Stimulated activated CD4-positive, alpha-beta T cell treated with anti-CD3 and anti-CD28 coated beads, Interleukin-1b, Interleukin-23, amount 100 ng/mL, for 1 hour (primary cell): ENCODE measurements around the gene FBXL17.

ENCODE experiments used
- DNase-seq, 2 donors: peaks; one replicate each; pipeline ENCODE4 v3.0.0-alpha.2; 2020; ENCODE audit warnings: low read depth in 2 of 2

FBXL17 gene

GRCh38 chr5:107915176-107915812, 466.6 kb downstream of the FBXL17 start:
- no peak for DNase-seq

GRCh38 chr5:107913494-107913893, 468.4 kb downstream of the FBXL17 start:
- DNase-seq = no peak

- no peak for DNase-seq
These were observed 481.2 kb downstream of the FBXL17 start for GRCh38 chr5:107900721-107901120.

GRCh38 chr5:107894361-107894760, 487.5 kb downstream of the FBXL17 start:
- DNase-seq = no peak

GRCh38 chr5:107893642-107894041, 488.3 kb downstream of the FBXL17 start:
- no peak for DNase-seq

GRCh38 chr5:107889387-107889786, 492.5 kb downstream of the FBXL17 start:
- no peak for DNase-seq

- DNase-seq = no peak
These were observed 493.4 kb downstream of the FBXL17 start for GRCh38 chr5:107888541-107888940.

- no peak for DNase-seq
These were observed 494.5 kb downstream of the FBXL17 start for GRCh38 chr5:107887166-107887943.

- no peak for DNase-seq
These were observed 496.3 kb downstream of the FBXL17 start for GRCh38 chr5:107885601-107886000.

- no peak for DNase-seq
These were observed 497.0 kb downstream of the FBXL17 start for GRCh38 chr5:107884871-107885270.

GRCh38 chr5:107878661-107879060, 503.2 kb downstream of the FBXL17 start:
- no peak for DNase-seq

GRCh38 chr5:107876906-107877305, 505.0 kb downstream of the FBXL17 start:
- DNase-seq = no peak

GRCh38 chr5:107876261-107876660, 505.6 kb downstream of the FBXL17 start:
- DNase-seq = no peak

GRCh38 chr5:107875833-107876232, 506.1 kb downstream of the FBXL17 start:
- DNase-seq = no peak

- no peak for DNase-seq
These were observed 507.1 kb downstream of the FBXL17 start for GRCh38 chr5:107874795-107875194.

- DNase-seq = no peak
These were observed 508.0 kb downstream of the FBXL17 start for GRCh38 chr5:107873877-107874276.

- DNase-seq = no peak
These were observed 510.9 kb downstream of the FBXL17 start for GRCh38 chr5:107871023-107871422.

- no peak for DNase-seq
These were observed 512.3 kb downstream of the FBXL17 start for GRCh38 chr5:107869438-107870115.

- DNase-seq = no peak
These were observed 513.1 kb downstream of the FBXL17 start for GRCh38 chr5:107868650-107869409.

- DNase-seq = no peak
These were observed 514.6 kb downstream of the FBXL17 start for GRCh38 chr5:107867266-107867665.

- no peak for DNase-seq
These were observed 517.1 kb downstream of the FBXL17 start for GRCh38 chr5:107864793-107865192.

- no peak for DNase-seq
These were observed 518.8 kb downstream of the FBXL17 start for GRCh38 chr5:107863125-107863524.
